Naive thymus-derived CD4-positive, alpha-beta T cell (primary cell): ENCODE measurements around the gene TRIM74. TPM values are rescaled to one million over a fixed set of nuclear protein-coding genes. Genes with fewer than 3 reads are reported as not detected.
A peak's percentile ranks its signal among the peaks of the same experiment; 100 is the strongest.
"Not testable (repeated sequence)": the region's sequence is repeated elsewhere in the genome, so short reads cannot be mapped to it uniquely, and the experiment has no call there.

Source experiments
- ATAC-seq: fragments of 150-1000 bp; cut with Tn5 transposase; 2 replicates; pipeline ENCODE4 v1.10.0; 2021; ENCODE audit warnings: mild to moderate bottlenecking, moderate library complexity
- CTCF ChIA-PET: fragments of 350-600 bp; sonication (Branson Sonifier 250); formaldehyde crosslinking; loops from one replicate; lab custom pipeline; 2021; ENCODE audit warnings: antibody characterized with exemption; lab: Charles Lee
- POLR2A ChIA-PET: fragments of 350-600 bp; sonication (Branson Sonifier 250); formaldehyde crosslinking; loops from one replicate; lab custom pipeline; 2021; ENCODE audit warnings: antibody characterized with exemption, inconsistent platforms; lab: Charles Lee
- DNase-seq, 9 donors: peaks; one replicate each; pipeline versions ENCODE4 v3.0.0 to v3.0.0-alpha.2; 2020 to 2022; ENCODE audit warnings: mixed read lengths in 1 of 9
- H3K27ac ChIP-seq: one replicate; pipeline ENCODE4 v1.7.0; 2013; ENCODE audit warnings: mild to moderate bottlenecking, low read depth, low read length, moderate library complexity
- H3K27me3 ChIP-seq, 2 donors: one replicate each; pipeline ENCODE4 v1.7.0; 2013; ENCODE audit warnings: low read length in 2 of 2, mild to moderate bottlenecking in 2 of 2, moderate library complexity in 2 of 2; ENCODE audit not compliant: control insufficient read depth in 2 of 2, insufficient read depth in 2 of 2
- H3K36me3 ChIP-seq, 3 experiments: 1 replicate in 2 of 3; 2 replicates in 1 of 3; pipeline ENCODE4 v1.7.0; 2013; ENCODE audit warnings: low read length in 3 of 3, mild to moderate bottlenecking in 3 of 3, moderate library complexity in 1 of 3; ENCODE audit not compliant: insufficient read depth in 3 of 3, control insufficient read depth in 2 of 3
- H3K4me1 ChIP-seq, 2 donors: one replicate each; pipeline ENCODE4 v1.7.0; 2013; ENCODE audit warnings: low read length in 2 of 2, mild to moderate bottlenecking in 2 of 2, moderate library complexity in 1 of 2; ENCODE audit not compliant: control insufficient read depth in 2 of 2, insufficient read depth in 2 of 2
- H3K4me3 ChIP-seq: 2 replicates; pipeline ENCODE4 v1.7.0; 2013; ENCODE audit warnings: mild to moderate bottlenecking, low read length
- H3K9me3 ChIP-seq, 3 experiments: 1 replicate in 2 of 3; 2 replicates in 1 of 3; pipeline ENCODE4 v1.7.0; 2013; ENCODE audit warnings: low read length in 3 of 3; ENCODE audit not compliant: control insufficient read depth in 2 of 3
- H3K27ac Mint-ChIP-seq, 9 donors: one replicate each; pipeline ENCODE4 v1.8.0; 2020 to 2022; ENCODE audit warnings: mixed read lengths in 9 of 9, mild to moderate bottlenecking in 8 of 9, moderate library complexity in 5 of 9, inconsistent platforms in 2 of 9
- H3K27me3 Mint-ChIP-seq, 5 donors: one replicate each; pipeline ENCODE4 v1.8.0; 2021 to 2022; ENCODE audit warnings: mixed read lengths in 5 of 5, mild to moderate bottlenecking in 1 of 5
- H3K36me3 Mint-ChIP-seq, 5 donors: one replicate each; pipeline ENCODE4 v1.8.0; 2020 to 2022; ENCODE audit warnings: mixed read lengths in 5 of 5, mild to moderate bottlenecking in 3 of 5, inconsistent platforms in 1 of 5
- H3K4me1 Mint-ChIP-seq, 7 donors: one replicate each; pipeline ENCODE4 v1.8.0; 2020 to 2022; ENCODE audit warnings: mixed read lengths in 7 of 7, mild to moderate bottlenecking in 3 of 7, inconsistent platforms in 1 of 7
- H3K4me3 Mint-ChIP-seq, 10 donors: one replicate each; pipeline ENCODE4 v1.8.0; 2020 to 2022; ENCODE audit warnings: mild to moderate bottlenecking in 10 of 10, mixed read lengths in 10 of 10, moderate library complexity in 6 of 10, inconsistent platforms in 2 of 10
- H3K9me3 Mint-ChIP-seq, 11 donors: one replicate each; pipeline ENCODE4 v1.8.0; 2020 to 2022; ENCODE audit warnings: mixed read lengths in 11 of 11, mild to moderate bottlenecking in 4 of 11, inconsistent platforms in 1 of 11, moderate library complexity in 1 of 11
- intact Hi-C, 2 donors: fragments of 100-400 bp; cut with micrococcal nuclease; formaldehyde crosslinking; loops; one replicate each; pipeline ENCODE4 v1.15.1; 2023
- polyA plus RNA-seq, 2 donors: library from polyadenylated mRNA; unstranded; fragments of 300-500 nt; fragmentation: Illumina TruSeq; gene quantifications; one replicate each; pipeline ENCODE4 v1.2.3, GENCODE V29; 2021
- total RNA-seq, 6 experiments: library from RNA in 5 of 6; stranded (reverse) in 5 of 6; gene quantifications; 1 replicate in 5 of 6; 2 replicates in 1 of 6; pipeline ENCODE4 v1.2.3 and lab custom pipeline; 2021 to 2026

The TRIM74 gene
- total and polyA plus RNA-seq, 7 experiments from 2014 or later = 0.31 to 9.4 (median 4.4) TPM; not detected in 1

GRCh38 chr7:72954563-72955198, 14.6 kb downstream of the TRIM74 start:
- POLR2A ChIA-PET, H3K27me3 Mint-ChIP-seq, H3K27ac ChIP-seq, intact Hi-C loops, H3K9me3 Mint-ChIP-seq, H3K36me3 Mint-ChIP-seq, H3K4me1 Mint-ChIP-seq, H3K9me3 ChIP-seq, H3K36me3 ChIP-seq, H3K27me3 ChIP-seq, H3K4me1 ChIP-seq, H3K4me3 ChIP-seq: not testable (repeated sequence)
- peak; percentile 97 for ATAC-seq
- CTCF ChIA-PET = interaction anchor here (0.7 kb wide), 1 partner anchor 604 kb away, joined by 3 read pairs; no protein-coding TSS in a partner anchor
- DNase-seq = peak in 5 of 9 donors; percentile 16 to 41 (median 23)
- Mint-ChIP-seq H3K4me3 (peak overlapping the region in 8 of 10 donors; percentile 67 to 89 (median 84)), H3K27ac (peak overlapping the region in 4 of 9 donors; percentile 75 to 84 (median 80))

- H3K27ac Mint-ChIP-seq, DNase-seq, H3K36me3 ChIP-seq, H3K4me1 Mint-ChIP-seq, H3K9me3 Mint-ChIP-seq, intact Hi-C loops, H3K36me3 Mint-ChIP-seq, H3K4me3 ChIP-seq, H3K9me3 ChIP-seq, H3K27me3 Mint-ChIP-seq, H3K4me1 ChIP-seq, POLR2A ChIA-PET, H3K27me3 ChIP-seq, CTCF ChIA-PET, H3K27ac ChIP-seq: not testable (repeated sequence)
- ATAC-seq = peak; percentile 61
- H3K4me3 Mint-ChIP-seq = peak overlapping the region in 1 of 10 donors; percentile 37
These were observed 15.2 kb downstream of the TRIM74 start for GRCh38 chr7:72953901-72954562.

DNA sequence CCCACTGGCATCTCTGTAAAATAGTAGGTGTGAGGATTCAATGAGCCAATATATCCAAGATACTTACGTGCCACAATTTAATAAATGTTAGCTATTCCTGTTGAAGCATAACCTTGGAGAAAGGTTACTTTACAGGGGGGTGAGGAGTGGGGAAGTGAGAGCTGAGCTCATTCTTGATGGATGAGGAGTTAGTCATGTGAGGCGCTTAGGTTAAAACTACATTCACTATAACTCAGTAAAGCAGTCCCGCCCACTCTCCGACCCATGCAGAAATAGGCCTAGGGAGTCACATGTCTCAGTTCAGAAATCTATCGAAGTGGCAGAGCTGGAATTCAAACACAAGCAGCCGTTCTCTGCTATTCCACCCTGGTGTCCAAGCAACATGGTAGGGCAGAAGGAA, 18.8 kb downstream of the TRIM74 start:
- H3K36me3 Mint-ChIP-seq, H3K4me1 Mint-ChIP-seq, H3K9me3 ChIP-seq, POLR2A ChIA-PET, H3K4me1 ChIP-seq, H3K27me3 ChIP-seq, CTCF ChIA-PET, H3K27ac Mint-ChIP-seq, ATAC-seq, H3K4me3 Mint-ChIP-seq, H3K27me3 Mint-ChIP-seq, H3K9me3 Mint-ChIP-seq, H3K27ac ChIP-seq, DNase-seq, H3K4me3 ChIP-seq, intact Hi-C loops: not testable (repeated sequence)
- peaks cover 0 to 16% (median 0%) of the 10 kb centered on the region in 3 experiments for H3K36me3 ChIP-seq

GRCh38 chr7:72949686-72950085, 19.6 kb downstream of the TRIM74 start:
- H3K4me3 ChIP-seq, H3K27me3 Mint-ChIP-seq, H3K9me3 ChIP-seq, H3K27ac ChIP-seq, H3K4me1 ChIP-seq, H3K27me3 ChIP-seq, intact Hi-C loops, ATAC-seq, POLR2A ChIA-PET, H3K36me3 Mint-ChIP-seq, H3K4me3 Mint-ChIP-seq, H3K9me3 Mint-ChIP-seq, CTCF ChIA-PET, H3K4me1 Mint-ChIP-seq: not testable (repeated sequence)
- H3K36me3 ChIP-seq = peaks cover 0 to 17% (median 0%) of the 10 kb centered on the region in 3 experiments
- H3K27ac Mint-ChIP-seq = peak overlapping the region in 1 of 9 donors; percentile 14
- DNase-seq = peak in 1 of 9 donors; percentile 16

DNA sequence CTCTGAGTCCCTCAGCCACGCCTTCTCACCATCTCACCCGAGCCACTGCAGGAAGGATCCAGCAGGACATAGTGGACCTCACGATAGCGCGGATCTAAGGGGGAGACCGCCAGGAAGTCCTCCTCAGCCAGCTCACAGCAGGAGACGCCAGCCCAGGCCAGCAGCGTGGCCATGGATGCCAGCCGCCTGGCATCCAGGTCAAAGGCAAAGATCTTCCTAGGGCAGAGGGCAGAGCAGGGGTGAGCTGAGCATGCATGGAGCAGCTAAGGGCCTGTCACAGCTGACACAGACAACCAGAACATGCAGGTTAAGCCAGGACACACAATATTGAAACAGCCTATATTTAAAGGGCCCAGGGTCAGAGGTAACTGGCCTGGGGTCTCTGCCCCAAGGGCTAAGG, 20.0 kb downstream of the TRIM74 start:
- H3K27me3 Mint-ChIP-seq, H3K27me3 ChIP-seq, ATAC-seq, H3K4me3 Mint-ChIP-seq, H3K9me3 ChIP-seq, H3K36me3 Mint-ChIP-seq, intact Hi-C loops, CTCF ChIA-PET, DNase-seq, H3K27ac Mint-ChIP-seq, H3K4me3 ChIP-seq, POLR2A ChIA-PET, H3K4me1 Mint-ChIP-seq, H3K4me1 ChIP-seq, H3K9me3 Mint-ChIP-seq, H3K27ac ChIP-seq: not testable (repeated sequence)
- peaks cover 0 to 17% (median 0%) of the 10 kb centered on the region in 3 experiments for H3K36me3 ChIP-seq

DNA sequence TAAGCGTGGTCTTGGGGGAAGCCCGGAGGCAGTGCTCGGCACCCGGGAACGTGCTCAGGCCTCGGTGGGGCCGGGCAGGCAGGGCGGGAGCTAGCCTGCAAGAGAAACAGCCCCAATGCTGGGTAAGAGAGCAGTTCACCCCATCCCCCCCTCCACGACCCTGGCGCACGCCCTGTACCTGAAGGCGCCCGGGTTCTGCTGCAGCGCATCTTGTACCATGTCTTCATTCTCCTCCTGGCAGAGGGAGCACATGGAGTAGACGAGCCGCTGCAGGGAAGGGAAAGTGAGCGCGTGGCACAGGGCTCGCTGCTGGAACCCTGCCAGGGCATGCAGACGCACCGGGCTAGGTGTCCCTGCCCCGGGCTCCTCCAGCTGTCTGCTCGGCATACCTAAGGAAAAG, 20.6 kb downstream of the TRIM74 start:
- H3K27ac Mint-ChIP-seq = peak overlapping the region in 1 of 9 donors; percentile 19
- intact Hi-C loops = not testable (repeated sequence)

More for the DNA sequence above, 20.6 kb downstream of the TRIM74 start:
- H3K27me3 ChIP-seq, CTCF ChIA-PET, H3K9me3 Mint-ChIP-seq, H3K27ac ChIP-seq, H3K4me3 ChIP-seq, ATAC-seq, H3K36me3 Mint-ChIP-seq, DNase-seq, H3K4me1 ChIP-seq, POLR2A ChIA-PET, H3K4me3 Mint-ChIP-seq, H3K9me3 ChIP-seq, H3K4me1 Mint-ChIP-seq, H3K27me3 Mint-ChIP-seq: not testable (repeated sequence)
- H3K36me3 ChIP-seq = peaks cover 0 to 17% (median 0%) of the 10 kb centered on the region in 3 experiments
